Duodenal mucosa (tissue), 2 donors: ENCODE results near the gene MYOZ2.
"Not testable (repeated sequence)": the region's sequence is repeated elsewhere in the genome, so short reads cannot be mapped to it uniquely, and the experiment has no call there.

Source experiments
- H3K27ac ChIP-seq: one replicate; pipeline ENCODE4 v1.7.0; 2013; ENCODE audit warnings: low read depth, low read length
- H3K27me3 ChIP-seq, 2 donors: one replicate each; pipeline ENCODE4 v1.7.0; 2013; ENCODE audit warnings: low read length in 2 of 2, control low read depth in 1 of 2; ENCODE audit not compliant: insufficient read depth in 2 of 2, control insufficient read depth in 1 of 2
- H3K36me3 ChIP-seq, 2 donors: one replicate each; pipeline ENCODE4 v1.7.0; 2013; ENCODE audit warnings: low read length in 2 of 2, control low read depth in 1 of 2; ENCODE audit not compliant: insufficient read depth in 2 of 2, control insufficient read depth in 1 of 2
- H3K4me1 ChIP-seq, 2 donors: one replicate each; pipeline ENCODE4 v1.7.0; 2013; ENCODE audit warnings: low read length in 2 of 2, control low read depth in 1 of 2; ENCODE audit not compliant: insufficient read depth in 2 of 2, control insufficient read depth in 1 of 2
- H3K4me3 ChIP-seq, 2 donors: one replicate each; pipeline ENCODE4 v1.7.0; 2013; ENCODE audit warnings: low read length in 2 of 2, low read depth in 1 of 2
- H3K9ac ChIP-seq, 2 donors: one replicate each; pipeline ENCODE4 v1.7.0; 2013; ENCODE audit warnings: low read length in 2 of 2, low read depth in 1 of 2
- H3K9me3 ChIP-seq, 2 donors: one replicate each; pipeline ENCODE4 v1.7.0; 2013; ENCODE audit warnings: low read length in 2 of 2, control low read depth in 1 of 2; ENCODE audit not compliant: control insufficient read depth in 1 of 2

Gene MYOZ2

DNA sequence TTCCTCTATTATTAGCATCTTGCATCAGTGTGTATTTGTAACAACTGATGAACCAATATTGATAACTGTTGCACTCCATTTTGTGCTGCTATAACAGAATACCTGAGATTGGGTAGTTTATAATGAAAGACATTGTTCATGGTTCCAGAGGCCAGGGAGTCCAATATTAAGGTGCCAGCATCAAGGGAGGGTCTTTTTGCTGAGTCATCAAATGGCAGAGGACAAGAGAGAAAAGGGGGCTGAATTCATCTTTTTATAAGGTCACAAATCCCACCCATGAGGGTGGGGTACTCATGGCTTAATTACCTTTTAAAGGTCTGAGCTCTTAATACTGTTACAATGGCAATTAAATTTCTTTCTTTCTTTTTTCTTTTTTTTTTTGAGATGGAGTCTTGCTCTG, 7.2 kb downstream of the MYOZ2 start:
- Histone ChIP-seq H3K27ac (no peak overlapping the region), H3K4me3 (no peak overlapping the region), H3K27me3 (no peaks in the 10 kb centered on the region), H3K36me3 (no peaks in the 10 kb centered on the region), H3K4me1 (no peaks in the 10 kb centered on the region), H3K9ac (no peak overlapping the region), H3K9me3 (no peaks in the 10 kb centered on the region)

DNA sequence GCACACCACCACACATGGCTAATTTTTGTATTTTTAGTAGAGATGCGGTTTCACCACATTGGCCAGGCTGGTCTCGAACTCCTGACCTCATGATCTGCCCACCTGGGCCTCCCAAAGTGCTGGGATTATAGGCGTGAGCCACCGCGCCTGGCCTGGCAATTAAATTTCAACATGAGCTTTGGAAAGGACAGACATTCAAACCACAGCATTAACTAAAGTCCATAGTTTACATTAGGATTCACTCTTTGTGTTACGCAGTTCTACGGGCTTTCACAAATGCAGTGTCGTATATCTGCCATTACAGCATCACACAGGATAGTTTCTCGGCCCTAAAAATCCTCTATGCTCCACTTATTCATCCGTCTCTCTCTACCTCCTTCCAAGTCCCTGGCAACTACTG, 7.7 kb downstream of the MYOZ2 start:
- not testable (repeated sequence) for H3K4me3 ChIP-seq, H3K27me3 ChIP-seq, H3K4me1 ChIP-seq, H3K27ac ChIP-seq, H3K9me3 ChIP-seq, H3K36me3 ChIP-seq, H3K9ac ChIP-seq

DNA sequence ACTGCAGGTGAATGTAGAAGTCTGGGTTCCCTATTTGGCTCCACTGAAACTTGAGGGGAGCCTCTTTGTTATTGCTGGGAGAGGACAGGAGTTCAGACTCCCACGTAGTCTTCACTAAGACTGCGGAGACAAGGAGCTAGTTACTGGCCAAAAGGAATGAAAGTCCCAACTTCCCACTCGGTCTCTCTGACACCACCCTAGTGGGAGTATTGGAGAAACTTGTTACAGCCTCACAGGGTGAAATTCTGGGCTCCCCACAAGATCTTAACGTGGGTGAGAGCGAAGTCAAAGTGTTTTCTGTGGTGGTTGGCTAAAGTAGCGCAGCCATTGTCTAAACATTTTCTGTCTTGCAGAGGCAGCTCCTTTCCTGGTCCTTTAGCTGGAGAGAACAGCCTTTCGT, 13.5 kb downstream of the MYOZ2 start:
- Histone ChIP-seq H3K9me3 (no peaks in the 10 kb centered on the region), H3K4me1 (no peaks in the 10 kb centered on the region), H3K27me3 (no peaks in the 10 kb centered on the region), H3K36me3 (no peaks in the 10 kb centered on the region), H3K4me3 (no peak overlapping the region), H3K27ac (no peak overlapping the region), H3K9ac (no peak overlapping the region)

DNA sequence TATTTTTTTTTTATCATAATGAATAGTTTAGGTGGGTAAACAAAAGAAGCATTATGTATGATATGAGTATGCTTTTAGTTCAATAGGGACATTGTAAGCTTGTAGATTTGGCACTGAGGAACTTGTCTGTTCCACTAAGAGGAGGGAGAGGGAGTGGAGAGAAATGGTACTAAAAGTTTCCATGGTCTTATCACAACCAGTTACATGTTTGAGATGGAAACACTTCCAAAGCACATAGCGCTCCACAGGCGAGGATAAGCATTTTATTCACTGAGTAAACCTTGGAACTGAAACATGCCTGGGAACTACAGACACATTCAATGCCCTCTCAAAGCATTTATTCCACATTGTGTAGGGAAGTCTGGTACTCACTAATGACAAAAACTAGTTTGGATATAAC, 15.5 kb downstream of the MYOZ2 start:
- Histone ChIP-seq H3K27me3 (no peaks in the 10 kb centered on the region), H3K4me3 (no peak overlapping the region), H3K9me3 (no peaks in the 10 kb centered on the region), H3K36me3 (no peaks in the 10 kb centered on the region), H3K9ac (no peak overlapping the region), H3K4me1 (no peaks in the 10 kb centered on the region), H3K27ac (no peak overlapping the region)

DNA sequence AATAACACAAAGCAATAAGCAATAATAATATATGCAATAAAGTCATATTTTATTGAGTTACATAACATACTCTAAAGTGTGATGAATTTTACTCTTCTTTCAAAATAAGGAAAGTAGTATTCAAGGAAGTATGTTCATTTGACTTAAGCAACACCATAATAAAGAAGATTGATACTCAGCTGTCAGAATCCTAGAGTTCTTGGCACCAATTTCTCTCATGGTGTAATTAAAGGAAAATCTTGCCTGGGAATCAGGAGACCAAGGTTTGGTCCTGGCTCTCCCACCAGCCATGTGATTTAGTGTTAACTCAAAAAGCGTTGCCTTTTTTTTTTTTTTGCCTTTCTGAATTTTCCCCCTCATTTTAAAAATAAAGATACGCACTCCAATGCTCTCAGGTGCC, 17.1 kb downstream of the MYOZ2 start:
- Histone ChIP-seq H3K9me3 (no peaks in the 10 kb centered on the region), H3K4me1 (no peaks in the 10 kb centered on the region), H3K27ac (no peak overlapping the region), H3K27me3 (no peaks in the 10 kb centered on the region), H3K4me3 (no peak overlapping the region), H3K36me3 (no peaks in the 10 kb centered on the region), H3K9ac (no peak overlapping the region)

DNA sequence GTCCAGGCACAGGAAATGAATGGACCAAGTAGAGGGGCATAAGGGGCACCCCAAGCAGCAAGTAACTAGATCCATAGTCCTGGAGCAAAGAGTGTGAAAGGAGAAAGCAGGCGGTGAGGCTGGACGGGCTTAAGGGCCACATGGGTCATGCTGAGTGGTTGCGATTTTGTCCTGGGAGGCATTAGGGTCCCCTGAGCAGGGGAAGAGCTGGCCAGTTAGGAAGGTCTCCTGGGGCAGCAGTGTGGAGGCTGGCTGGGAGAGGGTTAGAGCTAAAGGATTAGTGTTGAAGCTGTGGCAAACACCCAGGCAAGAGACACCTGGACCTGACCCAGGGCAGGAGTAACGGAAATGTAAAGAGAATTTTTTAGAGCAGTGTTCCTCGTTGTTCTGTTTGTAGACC, 26.5 kb downstream of the MYOZ2 start:
- Histone ChIP-seq H3K36me3 (no peaks in the 10 kb centered on the region), H3K4me3 (no peak overlapping the region), H3K27me3 (no peaks in the 10 kb centered on the region), H3K9me3 (no peaks in the 10 kb centered on the region), H3K9ac (no peak overlapping the region), H3K4me1 (no peaks in the 10 kb centered on the region), H3K27ac (no peak overlapping the region)

DNA sequence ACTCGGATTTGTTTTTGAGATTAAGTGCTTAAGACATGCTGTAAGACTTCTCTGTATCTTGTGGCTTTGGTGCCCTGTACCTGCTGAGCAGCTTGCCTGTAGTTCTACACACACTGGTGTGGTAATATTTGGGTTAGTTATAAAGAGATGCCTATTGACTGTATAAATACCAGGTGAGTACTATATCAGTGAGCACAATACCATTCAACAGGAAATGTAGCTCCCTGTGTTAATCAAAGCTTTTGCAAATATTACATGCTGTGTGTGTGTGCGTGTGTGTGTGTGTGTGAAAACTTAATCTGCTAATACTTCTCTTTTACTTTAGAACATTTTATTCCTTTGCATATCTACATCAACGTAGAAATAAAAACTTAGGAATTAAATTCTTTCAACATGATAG, 30.1 kb downstream of the MYOZ2 start:
- Histone ChIP-seq H3K27ac (no peak overlapping the region), H3K4me1 (no peaks in the 10 kb centered on the region), H3K9me3 (no peaks in the 10 kb centered on the region), H3K9ac (no peak overlapping the region), H3K4me3 (no peak overlapping the region), H3K27me3 (no peaks in the 10 kb centered on the region), H3K36me3 (no peaks in the 10 kb centered on the region)

DNA sequence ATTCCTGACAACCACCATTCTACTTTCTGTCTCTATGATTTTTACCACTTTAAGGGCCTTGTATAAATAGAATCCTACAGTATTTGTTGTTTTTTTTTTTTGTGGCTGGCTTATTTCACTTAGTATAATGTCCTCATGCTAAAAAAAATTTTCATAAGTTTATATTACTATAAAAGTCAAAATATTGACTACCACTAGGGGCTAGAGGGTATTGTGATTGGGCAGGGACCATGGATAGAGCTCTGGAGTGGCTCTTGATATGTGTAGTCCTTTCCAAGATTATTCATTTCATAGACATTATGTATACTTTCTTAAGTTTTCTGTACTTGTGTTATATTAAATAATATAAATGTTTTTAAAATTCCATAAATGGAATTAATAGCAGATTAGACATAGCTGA, 34.6 kb downstream of the MYOZ2 start:
- Histone ChIP-seq H3K9ac (no peak overlapping the region), H3K4me1 (no peaks in the 10 kb centered on the region), H3K27ac (no peak overlapping the region), H3K27me3 (no peaks in the 10 kb centered on the region), H3K4me3 (no peak overlapping the region), H3K9me3 (no peaks in the 10 kb centered on the region), H3K36me3 (no peaks in the 10 kb centered on the region)

DNA sequence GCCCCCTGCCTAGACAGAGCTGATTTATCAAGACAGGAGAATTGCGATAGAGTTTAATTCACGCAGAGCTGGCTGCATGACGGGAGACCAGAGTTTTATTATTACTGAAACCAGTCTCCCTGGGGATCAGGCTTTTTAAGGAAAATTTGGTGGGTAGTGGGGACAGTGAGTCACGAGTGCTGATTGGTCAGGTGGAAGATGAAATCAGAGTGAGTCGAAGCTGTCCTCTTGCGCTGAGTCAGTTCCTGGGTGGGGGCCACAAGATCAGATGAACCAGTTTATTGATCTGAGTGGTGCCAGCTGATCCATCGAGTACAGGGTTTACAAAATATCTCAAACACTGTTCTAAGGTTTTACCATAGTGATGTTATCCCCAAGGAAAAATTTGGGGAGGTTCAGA, 36.6 kb downstream of the MYOZ2 start:
- H3K4me1 ChIP-seq, result no peaks in the 10 kb centered on the region
- no peak overlapping the region for H3K4me3 ChIP-seq
- no peaks in the 10 kb centered on the region for H3K36me3 ChIP-seq
- H3K9ac ChIP-seq, result no peak overlapping the region
- H3K27ac ChIP-seq, result no peak overlapping the region
- H3K9me3 ChIP-seq, result no peaks in the 10 kb centered on the region
- H3K27me3 ChIP-seq, result no peaks in the 10 kb centered on the region

DNA sequence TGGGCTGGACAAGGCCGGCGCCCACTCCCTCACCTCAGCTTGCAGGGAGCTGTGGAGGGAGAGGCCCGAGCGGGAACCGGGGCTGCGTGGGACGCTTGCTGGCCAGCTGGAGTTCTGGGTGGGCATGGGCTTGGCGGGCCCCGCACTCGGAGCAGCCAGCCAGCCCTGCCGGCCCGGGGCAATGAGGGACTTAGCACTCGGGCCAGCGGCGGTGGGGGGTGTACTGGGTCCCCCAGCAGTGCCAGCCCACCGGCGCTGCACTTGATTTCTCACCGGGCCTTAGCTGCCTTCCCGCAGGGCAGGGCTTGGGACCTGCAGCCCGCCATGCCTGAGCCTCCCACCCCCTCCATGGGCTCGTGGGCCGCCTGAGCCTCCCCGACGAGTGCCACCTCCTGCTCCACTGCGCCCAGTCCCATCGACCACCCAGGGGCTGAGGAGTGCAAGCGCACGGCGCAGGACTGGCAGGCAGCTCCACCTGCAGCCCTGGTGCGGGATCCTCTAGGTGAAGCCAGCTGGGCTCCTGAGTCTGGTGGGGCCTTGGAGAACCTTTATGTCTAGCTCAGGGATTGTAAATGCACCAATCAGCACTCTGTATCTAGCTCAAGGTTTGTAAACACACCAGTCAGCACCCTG, 38.2 kb downstream of the MYOZ2 start:
- H3K4me3 ChIP-seq, H3K9me3 ChIP-seq, H3K27ac ChIP-seq, H3K9ac ChIP-seq, H3K36me3 ChIP-seq, H3K4me1 ChIP-seq, H3K27me3 ChIP-seq: not testable (repeated sequence)

DNA sequence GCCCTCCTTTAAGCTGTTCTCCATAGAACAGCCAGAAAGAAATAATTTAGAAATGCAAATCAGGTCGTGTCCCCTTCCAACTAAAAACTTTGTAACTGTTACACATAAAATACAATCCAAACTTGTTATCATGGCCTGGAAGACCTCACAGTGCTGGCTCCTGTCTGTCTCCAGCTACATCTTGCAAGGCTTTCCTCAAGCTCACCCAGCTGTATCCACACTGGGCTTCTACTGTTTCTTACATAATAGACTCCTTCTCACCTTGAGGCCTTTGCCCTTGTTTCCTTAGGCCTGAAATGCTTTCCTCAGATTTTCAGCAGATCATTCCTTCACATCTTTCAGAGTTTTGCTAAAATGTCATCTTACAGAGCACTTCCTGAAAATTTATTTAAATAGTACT, 43.4 kb downstream of the MYOZ2 start:
- Histone ChIP-seq H3K9me3 (no peaks in the 10 kb centered on the region), H3K27me3 (no peaks in the 10 kb centered on the region), H3K36me3 (no peaks in the 10 kb centered on the region), H3K9ac (no peak overlapping the region), H3K27ac (no peak overlapping the region), H3K4me3 (no peak overlapping the region), H3K4me1 (no peaks in the 10 kb centered on the region)
